ENCODE results near the gene KIFC3. TPM values are rescaled to one million over a fixed set of nuclear protein-coding genes. Genes with fewer than 3 reads are reported as not detected.

The KIFC3 gene
- total and polyA plus RNA-seq, 7 experiments from 2014 or later, result 0.73 to 9.2 (median 1.6) TPM; not detected in 3

DNA sequence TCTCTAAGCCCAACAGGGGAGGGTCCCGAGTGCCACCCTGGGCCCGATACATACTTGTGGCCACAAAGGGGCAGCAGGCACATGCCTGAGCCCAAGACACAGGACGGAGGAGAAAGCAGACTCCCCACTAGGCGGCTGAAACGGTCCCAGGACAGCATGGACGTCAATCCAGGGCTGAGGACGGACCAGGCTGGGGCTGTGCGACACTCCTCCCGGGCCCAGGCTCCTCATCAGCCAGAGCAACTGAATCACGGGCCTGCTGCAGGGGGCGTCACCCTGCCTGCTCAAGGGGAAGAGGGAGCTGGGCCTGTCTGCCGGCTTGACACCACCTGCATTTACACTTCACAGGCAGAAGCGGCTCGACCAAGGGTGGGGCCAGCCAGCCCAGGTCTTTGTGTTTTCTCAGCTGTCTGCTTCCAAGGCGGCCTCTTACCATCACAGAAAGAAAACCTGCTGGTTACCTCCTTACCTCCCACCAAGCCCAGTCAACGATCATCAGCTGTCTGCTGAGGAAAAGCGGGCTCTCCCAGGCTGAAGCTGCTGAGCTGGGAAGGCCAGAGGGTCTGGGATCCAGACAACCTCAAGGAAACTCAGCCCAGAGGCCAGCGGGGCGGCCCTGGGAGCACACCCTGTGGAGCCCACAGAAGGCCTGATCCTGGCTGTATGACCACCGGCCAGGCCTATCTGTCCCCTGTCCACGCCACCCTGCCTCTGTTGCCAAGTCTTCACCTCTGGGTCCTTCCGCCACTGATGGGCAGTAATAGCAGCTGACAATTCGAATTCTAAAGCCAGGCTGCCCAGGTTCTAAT is 26.4 kb downstream of the KIFC3 start:
- DNase-seq (no peak), ATAC-seq (no peak)
- no peak overlapping the region for H3K4me3 ChIP-seq (ENCODE audit: low read length)
- H3K9me3 ChIP-seq (ENCODE audit: control insufficient read depth in 2 of 3, low read length in 3 of 3), result no peaks in the 10 kb centered on the region
- H3K27me3 ChIP-seq (ENCODE audit: control insufficient read depth in 2 of 2, insufficient read depth in 2 of 2, low read length in 2 of 2), result no peaks in the 10 kb centered on the region
- no peak overlapping the region for H3K27ac ChIP-seq (ENCODE audit: low read depth, low read length)
- no peaks in the 10 kb centered on the region for H3K4me1 ChIP-seq (ENCODE audit: control insufficient read depth in 2 of 2, insufficient read depth in 2 of 2, low read length in 2 of 2)
- peaks cover 0 to 3% (median 0%) of the 10 kb centered on the region in 5 donors for H3K27me3 Mint-ChIP-seq
- ChIA-PET CTCF (interaction anchor here (0.8 kb wide), 1 partner anchor 9 kb away, joined by 3 read pairs; no protein-coding TSS in a partner anchor), POLR2A (no interaction called here)
- intact Hi-C loops (cut with micrococcal nuclease), result no loop called here
- no peak overlapping the region for H3K4me3 Mint-ChIP-seq
- H3K36me3 ChIP-seq (ENCODE audit: control insufficient read depth in 2 of 3, insufficient read depth in 3 of 3, low read length in 3 of 3), result no peaks in the 10 kb centered on the region
- no peaks in the 10 kb centered on the region for H3K36me3 Mint-ChIP-seq
- H3K4me1 Mint-ChIP-seq, result no peaks in the 10 kb centered on the region
- no peaks in the 10 kb centered on the region for H3K9me3 Mint-ChIP-seq
- peak overlapping the region in 1 of 9 donors; percentile 74 for H3K27ac Mint-ChIP-seq

GRCh38 chr16:57774705-57775285 is 27.5 kb downstream of the KIFC3 start:
- no peaks in the 10 kb centered on the region for H3K4me1 Mint-ChIP-seq
- no peaks in the 10 kb centered on the region for H3K4me1 ChIP-seq (ENCODE audit: control insufficient read depth in 2 of 2, insufficient read depth in 2 of 2, low read length in 2 of 2)
- no peaks in the 10 kb centered on the region for H3K27me3 ChIP-seq (ENCODE audit: control insufficient read depth in 2 of 2, insufficient read depth in 2 of 2, low read length in 2 of 2)
- no peaks in the 10 kb centered on the region for H3K9me3 Mint-ChIP-seq
- H3K9me3 ChIP-seq (ENCODE audit: control insufficient read depth in 2 of 3, low read length in 3 of 3), result no peaks in the 10 kb centered on the region
- intact Hi-C loops (cut with micrococcal nuclease), result no loop called here
- DNase-seq (no peak), ATAC-seq (no peak)
- no peak overlapping the region for H3K27ac Mint-ChIP-seq
- no peaks in the 10 kb centered on the region for H3K36me3 ChIP-seq (ENCODE audit: control insufficient read depth in 2 of 3, insufficient read depth in 3 of 3, low read length in 3 of 3)
- H3K27ac ChIP-seq (ENCODE audit: low read depth, low read length), result no peak overlapping the region
- no peaks in the 10 kb centered on the region for H3K36me3 Mint-ChIP-seq
- peaks cover 0 to 3% (median 0%) of the 10 kb centered on the region in 5 donors for H3K27me3 Mint-ChIP-seq
- ChIA-PET CTCF (no interaction called here), POLR2A (no interaction called here)
- no peak overlapping the region for H3K4me3 Mint-ChIP-seq
- no peak overlapping the region for H3K4me3 ChIP-seq (ENCODE audit: low read length)

DNA sequence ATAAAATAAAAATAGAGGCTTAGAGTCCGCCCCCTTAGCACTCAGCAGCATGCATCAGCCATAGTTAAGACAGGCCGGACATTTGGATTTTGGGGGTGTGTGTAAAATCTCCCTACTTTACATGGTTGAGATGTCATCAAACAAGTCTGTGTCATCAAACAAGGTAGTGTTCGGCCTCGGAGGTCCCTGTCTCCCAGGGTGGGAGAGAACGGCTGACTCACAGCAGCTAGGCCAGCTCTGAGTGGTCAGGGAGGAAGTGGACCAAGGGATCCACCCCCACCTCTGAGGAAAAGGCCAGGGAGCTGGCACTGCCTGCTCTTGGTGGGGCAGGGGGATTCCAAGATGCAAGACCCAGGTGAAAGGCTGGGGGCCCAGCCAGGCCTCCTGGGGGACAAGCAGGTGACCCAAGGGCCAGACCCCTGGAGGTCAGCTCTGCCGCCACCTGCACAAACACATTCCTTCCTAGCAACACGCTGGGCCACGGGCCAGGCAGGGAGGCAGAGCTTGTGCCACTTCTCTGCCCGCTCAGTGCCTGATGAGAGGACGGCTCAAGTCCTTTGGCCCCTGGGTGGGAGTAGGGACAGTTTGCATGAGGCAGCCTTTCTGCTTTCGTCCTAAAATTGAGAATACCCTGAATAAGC is 28.5 kb downstream of the KIFC3 start:
- Mint-ChIP-seq H3K27ac (no peak overlapping the region), H3K4me1 (no peaks in the 10 kb centered on the region), H3K27me3 (peaks cover 0 to 3% (median 0%) of the 10 kb centered on the region in 5 donors), H3K9me3 (no peaks in the 10 kb centered on the region), H3K4me3 (no peak overlapping the region), H3K36me3 (no peaks in the 10 kb centered on the region)
- CTCF ChIA-PET, result interaction anchor here (0.6 kb wide), 1 partner anchor 194 kb away, joined by 3 read pairs; no protein-coding TSS in a partner anchor
- DNase-seq (no peak), ATAC-seq (no peak)
- Histone ChIP-seq H3K4me1 (ENCODE audit: control insufficient read depth in 2 of 2, insufficient read depth in 2 of 2, low read length in 2 of 2) (no peaks in the 10 kb centered on the region), H3K9me3 (ENCODE audit: control insufficient read depth in 2 of 3, low read length in 3 of 3) (no peaks in the 10 kb centered on the region), H3K27ac (ENCODE audit: low read depth, low read length) (no peak overlapping the region), H3K4me3 (ENCODE audit: low read length) (no peak overlapping the region), H3K36me3 (ENCODE audit: control insufficient read depth in 2 of 3, insufficient read depth in 3 of 3, low read length in 3 of 3) (no peaks in the 10 kb centered on the region), H3K27me3 (ENCODE audit: control insufficient read depth in 2 of 2, insufficient read depth in 2 of 2, low read length in 2 of 2) (no peaks in the 10 kb centered on the region)
- intact Hi-C loops (cut with micrococcal nuclease), result no loop called here
- POLR2A ChIA-PET, result no interaction called here

- H3K4me3 Mint-ChIP-seq, result no peak overlapping the region
- no peaks in the 10 kb centered on the region for H3K36me3 ChIP-seq (ENCODE audit: control insufficient read depth in 2 of 3, insufficient read depth in 3 of 3, low read length in 3 of 3)
Measured at GRCh38 chr16:57773019-57773418, 29.3 kb downstream of the KIFC3 start.

DNA sequence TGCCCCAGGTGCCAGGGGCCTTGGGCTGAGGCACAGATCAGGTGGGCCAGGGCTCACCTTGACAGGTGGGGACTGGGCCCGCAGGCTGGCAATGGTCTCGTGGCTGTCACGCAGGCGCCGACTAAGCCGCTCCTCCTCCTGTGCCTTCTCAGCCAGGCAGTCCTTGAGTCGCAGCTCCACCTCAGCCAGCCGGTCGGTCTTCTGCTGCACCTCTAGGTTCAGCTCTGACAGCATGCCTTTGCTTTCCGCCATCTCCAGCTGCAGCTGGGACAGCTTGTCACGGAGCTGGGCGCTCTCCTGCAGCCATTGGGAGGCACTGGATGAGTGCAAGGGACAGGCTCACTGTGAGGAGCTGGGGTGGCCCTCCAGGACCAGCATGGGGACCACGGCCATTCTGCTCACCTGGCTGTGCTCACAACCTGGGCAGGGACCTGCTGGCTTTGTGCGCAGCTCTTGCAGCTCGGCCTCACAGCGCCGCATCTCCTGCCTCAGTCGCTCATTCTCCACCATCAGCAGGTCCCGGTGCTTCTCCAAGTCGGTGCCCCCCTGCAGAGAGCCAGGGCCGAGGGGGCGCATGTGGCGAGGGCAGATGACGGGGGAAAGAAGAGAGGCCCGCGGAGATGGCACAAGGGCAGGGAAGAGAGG is 31.0 kb downstream of the KIFC3 start:
- no peak overlapping the region for H3K4me3 ChIP-seq (ENCODE audit: low read length)
- H3K27ac Mint-ChIP-seq, result no peak overlapping the region
- H3K4me3 Mint-ChIP-seq, result no peak overlapping the region
- H3K9me3 Mint-ChIP-seq, result no peaks in the 10 kb centered on the region
- H3K36me3 ChIP-seq (ENCODE audit: control insufficient read depth in 2 of 3, insufficient read depth in 3 of 3, low read length in 3 of 3), result no peaks in the 10 kb centered on the region
- no peaks in the 10 kb centered on the region for H3K36me3 Mint-ChIP-seq
- ATAC-seq, result no peak
- intact Hi-C loops (cut with micrococcal nuclease), result no loop called here
- ChIA-PET POLR2A (no interaction called here), CTCF (no interaction called here)
- H3K4me1 ChIP-seq (ENCODE audit: control insufficient read depth in 2 of 2, insufficient read depth in 2 of 2, low read length in 2 of 2), result no peaks in the 10 kb centered on the region
- no peaks in the 10 kb centered on the region for H3K4me1 Mint-ChIP-seq
- no peak for DNase-seq
- H3K27me3 ChIP-seq (ENCODE audit: control insufficient read depth in 2 of 2, insufficient read depth in 2 of 2, low read length in 2 of 2), result no peaks in the 10 kb centered on the region
- H3K27ac ChIP-seq (ENCODE audit: low read depth, low read length), result no peak overlapping the region
- H3K27me3 Mint-ChIP-seq, result no peaks in the 10 kb centered on the region
- no peaks in the 10 kb centered on the region for H3K9me3 ChIP-seq (ENCODE audit: control insufficient read depth in 2 of 3, low read length in 3 of 3)

More at GRCh38 chr16:57773019-57773418, 29.3 kb downstream of the KIFC3 start:
- no peaks in the 10 kb centered on the region for H3K4me1 ChIP-seq (ENCODE audit: control insufficient read depth in 2 of 2, insufficient read depth in 2 of 2, low read length in 2 of 2)
- H3K9me3 ChIP-seq (ENCODE audit: control insufficient read depth in 2 of 3, low read length in 3 of 3), result no peaks in the 10 kb centered on the region
- Mint-ChIP-seq H3K4me1 (no peaks in the 10 kb centered on the region), H3K27ac (no peak overlapping the region), H3K9me3 (no peaks in the 10 kb centered on the region), H3K36me3 (no peaks in the 10 kb centered on the region), H3K27me3 (peaks cover 0 to 3% (median 0%) of the 10 kb centered on the region in 5 donors)
- ChIA-PET CTCF (no interaction called here), POLR2A (no interaction called here)
- intact Hi-C loops (cut with micrococcal nuclease), result no loop called here
- DNase-seq, result no peak
- H3K27me3 ChIP-seq (ENCODE audit: control insufficient read depth in 2 of 2, insufficient read depth in 2 of 2, low read length in 2 of 2), result no peaks in the 10 kb centered on the region
- H3K27ac ChIP-seq (ENCODE audit: low read depth, low read length), result no peak overlapping the region
- H3K4me3 ChIP-seq (ENCODE audit: low read length), result no peak overlapping the region
- ATAC-seq, result no peak

- Mint-ChIP-seq H3K4me1 (no peaks in the 10 kb centered on the region), H3K27ac (no peak overlapping the region), H3K4me3 (no peak overlapping the region), H3K27me3 (no peaks in the 10 kb centered on the region), H3K9me3 (no peaks in the 10 kb centered on the region), H3K36me3 (no peaks in the 10 kb centered on the region)
- intact Hi-C loops (cut with micrococcal nuclease), result no loop called here
- no peak overlapping the region for H3K27ac ChIP-seq (ENCODE audit: low read depth, low read length)
- H3K4me1 ChIP-seq (ENCODE audit: control insufficient read depth in 2 of 2, insufficient read depth in 2 of 2, low read length in 2 of 2), result no peaks in the 10 kb centered on the region
- ChIA-PET CTCF (interaction anchor here (0.7 kb wide), 1 partner anchor 34 kb away, joined by 3 read pairs; no protein-coding TSS in a partner anchor), POLR2A (no interaction called here)
- DNase-seq (no peak), ATAC-seq (no peak)
- no peaks in the 10 kb centered on the region for H3K27me3 ChIP-seq (ENCODE audit: control insufficient read depth in 2 of 2, insufficient read depth in 2 of 2, low read length in 2 of 2)
- no peak overlapping the region for H3K4me3 ChIP-seq (ENCODE audit: low read length)
- no peaks in the 10 kb centered on the region for H3K9me3 ChIP-seq (ENCODE audit: control insufficient read depth in 2 of 3, low read length in 3 of 3)
- no peaks in the 10 kb centered on the region for H3K36me3 ChIP-seq (ENCODE audit: control insufficient read depth in 2 of 3, insufficient read depth in 3 of 3, low read length in 3 of 3)
Measured at GRCh38 chr16:57770361-57770760, 31.9 kb downstream of the KIFC3 start.
